ENCODE results near the gene P2RY6.

The P2RY6 gene

GRCh38 chr11:73237471-73238290 is 34.5 kb upstream of the P2RY6 start:
- no peak for DNase-seq

GRCh38 chr11:73239111-73239521 is 33.0 kb upstream of the P2RY6 start:
- no peak for DNase-seq

- DNase-seq, result no peak
Observed at GRCh38 chr11:73239571-73240189, 32.5 kb upstream of the P2RY6 start.

GRCh38 chr11:73240190-73240781 is 31.9 kb upstream of the P2RY6 start:
- DNase-seq, result no peak

GRCh38 chr11:73241300-73241699 is 30.8 kb upstream of the P2RY6 start:
- DNase-seq, result no peak

GRCh38 chr11:73242251-73243092 is 29.7 kb upstream of the P2RY6 start:
- DNase-seq, result no peak

GRCh38 chr11:73243093-73243485 is 29.0 kb upstream of the P2RY6 start:
- DNase-seq, result no peak

- DNase-seq, result no peak
Observed at GRCh38 chr11:73244589-73245240, 27.4 kb upstream of the P2RY6 start.

- no peak for DNase-seq
Observed at GRCh38 chr11:73245461-73245860, 26.7 kb upstream of the P2RY6 start.

- DNase-seq, result no peak
Observed at GRCh38 chr11:73246303-73246702, 25.8 kb upstream of the P2RY6 start.

- DNase-seq, result no peak
Observed at GRCh38 chr11:73248526-73249185, 23.5 kb upstream of the P2RY6 start.

- no peak for DNase-seq
Observed at GRCh38 chr11:73249304-73249703, 22.8 kb upstream of the P2RY6 start.

GRCh38 chr11:73249853-73250783 is 22.0 kb upstream of the P2RY6 start:
- DNase-seq, result no peak

- DNase-seq, result no peak
Observed at GRCh38 chr11:73252577-73253191, 19.5 kb upstream of the P2RY6 start.

GRCh38 chr11:73257342-73258103 is 14.6 kb upstream of the P2RY6 start:
- DNase-seq, result no peak

- no peak for DNase-seq
Observed at GRCh38 chr11:73258104-73259035, 13.8 kb upstream of the P2RY6 start.

GRCh38 chr11:73259406-73260126 is 12.6 kb upstream of the P2RY6 start:
- DNase-seq, result no peak

GRCh38 chr11:73260127-73260457 is 12.0 kb upstream of the P2RY6 start:
- no peak for DNase-seq

Data from NCI-H2081 treated with DMSO at 0.1 percent for 48 hours (cell line).